OCI-LY1 (cell line): Measurements from ENCODE around the gene EPM2AIP1.

ENCODE experiments used
- H2AFZ ChIP-seq: fragments of 200-600 bp; sonication (generic), shearing (Covaris generic); 2 replicates; pipeline ENCODE4 v1.6.0; 2014; ENCODE audit warnings: antibody characterized with exemption, mild to moderate bottlenecking, low read length
- H3F3A ChIP-seq: fragments of 200-600 bp; sonication (generic), shearing (Covaris generic); 2 replicates; pipeline ENCODE4 v1.6.0; 2014; ENCODE audit warnings: mild to moderate bottlenecking, antibody characterized with exemption, low read length, moderate library complexity; ENCODE audit not compliant: insufficient read depth
- H3K27ac ChIP-seq: fragments of 200-600 bp; sonication (generic); 2 replicates; pipeline ENCODE4 v1.5.1; 2014; ENCODE audit warnings: low read length, mixed run types, mild to moderate bottlenecking, low read depth; ENCODE audit not compliant: poor library complexity, severe bottlenecking
- H3K27me3 ChIP-seq: fragments of 200-600 bp; sonication (generic); 2 replicates; pipeline ENCODE4 v1.6.0; 2014; ENCODE audit warnings: antibody characterized with exemption, mild to moderate bottlenecking, low read length, moderate library complexity; ENCODE audit not compliant: insufficient read depth
- H3K36me3 ChIP-seq: fragments of 200-600 bp; sonication (generic); 2 replicates; pipeline ENCODE4 v1.6.1; 2014; ENCODE audit warnings: mild to moderate bottlenecking, antibody characterized with exemption, low read length, moderate library complexity, mixed read lengths; ENCODE audit not compliant: insufficient read depth
- H3K4me1 ChIP-seq: fragments of 200-600 bp; sonication (generic); 2 replicates; pipeline ENCODE4 v1.5.1; 2014; ENCODE audit warnings: mild to moderate bottlenecking, low read length, moderate library complexity; ENCODE audit not compliant: insufficient read depth, severe bottlenecking
- H3K4me2 ChIP-seq: fragments of 200-600 bp; sonication (generic), shearing (Covaris generic); 2 replicates; pipeline ENCODE4 v1.6.1; 2014; ENCODE audit warnings: low read length
- H3K4me3 ChIP-seq: fragments of 200-600 bp; sonication (generic); 2 replicates; pipeline ENCODE4 v1.5.1; 2014; ENCODE audit warnings: low read length, low read depth, mild to moderate bottlenecking, mixed read lengths; ENCODE audit not compliant: poor library complexity, severe bottlenecking
- H3K79me2 ChIP-seq: fragments of 200-600 bp; shearing (Covaris generic); 2 replicates; pipeline ENCODE4 v1.6.1; 2016; ENCODE audit warnings: mixed run types, low read length, mixed read lengths; ENCODE audit not compliant: insufficient read depth
- H3K9ac ChIP-seq: fragments of 200-600 bp; sonication (generic), shearing (Covaris generic); 2 replicates; pipeline ENCODE4 v1.6.1; 2014; ENCODE audit warnings: mild to moderate bottlenecking, low read length, mixed read lengths
- H3K9me2 ChIP-seq: fragments of 200-600 bp; sonication (generic), shearing (Covaris generic); 2 replicates; pipeline ENCODE4 v1.6.1; 2014; ENCODE audit warnings: low read depth, mild to moderate bottlenecking, low read length, mixed read lengths
- H3K9me3 ChIP-seq: fragments of 200-600 bp; shearing (Covaris generic); 2 replicates; pipeline ENCODE4 v1.6.1; 2014; ENCODE audit warnings: low read length, mixed read lengths
- H4K20me1 ChIP-seq: fragments of 200-600 bp; sonication (generic), shearing (Covaris generic); 2 replicates; pipeline ENCODE4 v1.6.0; 2016; ENCODE audit warnings: mild to moderate bottlenecking, low read length; ENCODE audit not compliant: insufficient read depth
- CTCF ChIP-seq: fragments of 200-600 bp; sonication (generic), shearing (Covaris generic); IDR thresholded peaks from 2 replicates; pipeline ENCODE4 v1.5.1; 2017; ENCODE audit warnings: mild to moderate bottlenecking, antibody characterized with exemption, low read length, moderate library complexity, mixed read lengths
- EZH2 ChIP-seq: fragments of 200-600 bp; sonication (generic), shearing (Covaris generic); IDR thresholded peaks from 2 replicates; pipeline ENCODE4 v1.8.0; 2017; ENCODE audit warnings: borderline replicate concordance, mixed run types, mild to moderate bottlenecking, antibody characterized with exemption, low read length, moderate library complexity, mixed read lengths

EPM2AIP1 gene

DNA sequence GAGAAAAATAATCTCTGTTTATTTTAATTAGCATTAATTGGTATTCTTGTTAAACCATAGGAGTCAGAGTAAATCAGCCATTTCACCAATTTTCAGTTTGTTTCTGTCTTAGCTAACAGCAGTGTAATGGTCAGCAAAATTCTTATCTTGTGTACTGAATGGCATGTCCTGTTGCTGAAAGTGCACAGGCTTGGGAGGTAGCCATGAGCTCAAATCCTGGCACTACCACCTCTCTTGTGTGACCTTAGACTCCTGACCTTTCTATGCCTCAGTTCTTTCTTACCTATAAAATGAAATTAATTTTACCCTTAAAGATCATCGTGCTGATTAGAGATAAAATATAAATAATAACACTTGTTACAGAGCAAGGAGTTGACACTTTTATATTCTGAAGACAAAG is 36.2 kb upstream of the EPM2AIP1 start:
- Histone ChIP-seq H3K79me2 (no peaks in the 10 kb centered on the region), H3K4me1 (no peaks in the 10 kb centered on the region), H2AFZ (no peak overlapping the region), H3K27ac (no peak overlapping the region), H3K9me2 (no peaks in the 10 kb centered on the region), H3K27me3 (no peaks in the 10 kb centered on the region), H3K9ac (no peak overlapping the region), H3K4me3 (no peak overlapping the region), H3K9me3 (no peaks in the 10 kb centered on the region), H3F3A (no peaks in the 10 kb centered on the region), H3K4me2 (no peak overlapping the region), H4K20me1 (no peaks in the 10 kb centered on the region), H3K36me3 (peaks cover 93% of the 10 kb centered on the region)
- TF ChIP-seq EZH2, result no peak
- TF ChIP-seq CTCF, result no peak

GRCh38 chr3:37028329-37028728 is 35.4 kb upstream of the EPM2AIP1 start:
- H3K79me2 ChIP-seq, result no peaks in the 10 kb centered on the region
- TF ChIP-seq EZH2 (no peak), CTCF (no peak)
- no peaks in the 10 kb centered on the region for H3K9me3 ChIP-seq
- no peak overlapping the region for H3K9ac ChIP-seq
- H4K20me1 ChIP-seq, result no peaks in the 10 kb centered on the region
- H3K4me2 ChIP-seq, result no peak overlapping the region
- H3K4me1 ChIP-seq, result no peaks in the 10 kb centered on the region
- H3F3A ChIP-seq, result no peaks in the 10 kb centered on the region
- peaks cover 91% of the 10 kb centered on the region for H3K36me3 ChIP-seq
- no peaks in the 10 kb centered on the region for H3K9me2 ChIP-seq
- H2AFZ ChIP-seq, result no peak overlapping the region
- H3K4me3 ChIP-seq, result no peak overlapping the region
- H3K27me3 ChIP-seq, result no peaks in the 10 kb centered on the region
- H3K27ac ChIP-seq, result no peak overlapping the region

DNA sequence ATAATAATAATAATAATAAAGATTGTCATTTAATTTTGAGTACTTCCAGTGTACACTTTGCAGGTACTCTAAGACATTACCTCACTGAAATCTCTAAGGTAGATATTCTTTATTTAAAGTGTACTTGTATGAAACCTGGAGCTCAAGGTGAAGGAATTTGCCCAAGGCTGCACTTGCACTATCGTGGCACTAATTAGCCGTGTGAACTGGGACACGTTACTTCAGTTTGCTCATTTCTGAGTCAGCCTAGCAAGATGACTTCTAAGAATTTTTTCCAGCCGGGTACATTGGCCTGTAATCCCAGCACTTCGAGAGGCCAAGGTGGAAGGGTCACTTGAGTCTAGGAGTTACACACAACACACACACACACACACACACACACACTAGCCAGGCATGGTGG is 33.9 kb upstream of the EPM2AIP1 start:
- Histone ChIP-seq H3K27me3 (no peaks in the 10 kb centered on the region), H3K4me2 (no peak overlapping the region), H2AFZ (no peak overlapping the region), H3K79me2 (no peaks in the 10 kb centered on the region), H3K9ac (no peak overlapping the region), H3F3A (no peaks in the 10 kb centered on the region), H4K20me1 (no peaks in the 10 kb centered on the region), H3K4me3 (no peak overlapping the region), H3K4me1 (no peaks in the 10 kb centered on the region), H3K9me2 (no peaks in the 10 kb centered on the region), H3K9me3 (no peaks in the 10 kb centered on the region), H3K36me3 (peaks cover 91% of the 10 kb centered on the region), H3K27ac (no peak overlapping the region)
- TF ChIP-seq CTCF (no peak), EZH2 (no peak)
